A549 (cell line): ENCODE measurements around the gene CDC16.

Experiments used
- EP300 ChIP-seq, 2 experiments: fragments of >200 bp; sonication (Bioruptor Twin); formaldehyde crosslinking; IDR thresholded peaks; 2 replicates in 1 of 2; 3 replicates in 1 of 2; pipeline ENCODE4 v1.6.1; 2016 to 2017
- FOSB ChIP-seq: fragments of 250-450 bp; sonication (Bioruptor Pico); IDR thresholded peaks from 2 replicates; pipeline ENCODE4 v1.5.0; 2020; ENCODE audit warnings: mild to moderate bottlenecking, moderate library complexity
- MAFK ChIP-seq: fragments of 450-650 bp; IDR thresholded peaks from 2 replicates; pipeline ENCODE4 v1.6.1; 2014; ENCODE audit not compliant: partially characterized antibody
- MAX ChIP-seq: IDR thresholded peaks from 2 replicates; pipeline ENCODE4 v1.6.1; 2012
- MAZ ChIP-seq: fragments of 150-350 bp; IDR thresholded peaks from 2 replicates; pipeline ENCODE4 v1.6.1; 2014; ENCODE audit warnings: antibody characterized with exemption, low read depth, low read length, borderline replicate concordance
- POLR2A ChIP-seq: IDR thresholded peaks from 2 replicates; pipeline ENCODE4 v1.6.1; 2012; ENCODE audit warnings: mild to moderate bottlenecking, low read length
- RAD21 ChIP-seq, 2 experiments: fragments of >200 bp in 1 of 2; sonication (Bioruptor Twin) in 1 of 2; formaldehyde crosslinking in 1 of 2; IDR thresholded peaks in 1 of 2; conservative IDR thresholded peaks in 1 of 2; 2 replicates in 1 of 2; 3 replicates in 1 of 2; pipeline ENCODE4 v1.6.1; 2012 to 2018; ENCODE audit warnings: inconsistent platforms in 1 of 2
- REST ChIP-seq: fragments of 200-600 bp; sonication (generic); IDR thresholded peaks from 2 replicates; pipeline ENCODE4 v1.6.1; 2016; ENCODE audit warnings: antibody characterized with exemption, mild to moderate bottlenecking, moderate library complexity
- SMC3 ChIP-seq: fragments of >200 bp; sonication (Bioruptor Twin); formaldehyde crosslinking; IDR thresholded peaks from 3 replicates; pipeline ENCODE4 v1.6.1; 2018; ENCODE audit warnings: inconsistent platforms
- TF ChIP-seq, protein P1 (sequence below): fragments of >200 bp; sonication (Bioruptor Twin); formaldehyde crosslinking; IDR thresholded peaks from 3 replicates; pipeline ENCODE4 v1.5.1; 2016

DNA sequence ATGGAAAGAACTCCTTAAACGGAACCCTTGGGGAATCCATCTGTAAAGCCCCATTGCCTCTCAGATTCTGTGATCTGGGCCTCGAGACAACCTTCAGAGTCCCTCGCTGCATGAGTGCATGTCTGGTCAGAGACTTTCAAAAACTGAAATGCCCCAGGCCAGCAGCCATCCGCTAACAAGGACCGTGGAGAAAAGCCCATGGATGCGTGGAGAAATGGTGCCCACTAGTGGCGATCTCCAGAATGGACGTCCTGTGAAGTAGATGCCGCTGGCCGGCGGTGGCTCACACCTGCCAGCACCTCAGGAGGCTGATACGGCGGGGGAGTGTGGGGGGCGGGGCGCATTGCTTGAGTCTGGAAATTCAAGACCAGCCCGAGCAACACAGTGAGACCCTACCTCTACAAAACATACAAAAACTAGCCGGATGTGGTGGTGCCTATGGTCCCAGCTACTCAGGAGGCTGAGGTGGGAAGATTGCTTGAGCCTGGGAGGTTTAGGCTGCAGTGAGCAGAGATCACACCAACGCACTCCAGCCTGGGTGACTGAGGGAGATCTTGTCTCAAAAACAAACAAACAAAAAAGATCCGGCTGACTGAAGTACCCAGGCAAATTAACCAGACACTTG lies 7.9 kb upstream of the CDC16 start:
- no peak for TF ChIP-seq POLR2A
- TF ChIP-seq MAZ, result no peak
- TF ChIP-seq MAFK, result no peak
- TF ChIP-seq, protein P1, sequence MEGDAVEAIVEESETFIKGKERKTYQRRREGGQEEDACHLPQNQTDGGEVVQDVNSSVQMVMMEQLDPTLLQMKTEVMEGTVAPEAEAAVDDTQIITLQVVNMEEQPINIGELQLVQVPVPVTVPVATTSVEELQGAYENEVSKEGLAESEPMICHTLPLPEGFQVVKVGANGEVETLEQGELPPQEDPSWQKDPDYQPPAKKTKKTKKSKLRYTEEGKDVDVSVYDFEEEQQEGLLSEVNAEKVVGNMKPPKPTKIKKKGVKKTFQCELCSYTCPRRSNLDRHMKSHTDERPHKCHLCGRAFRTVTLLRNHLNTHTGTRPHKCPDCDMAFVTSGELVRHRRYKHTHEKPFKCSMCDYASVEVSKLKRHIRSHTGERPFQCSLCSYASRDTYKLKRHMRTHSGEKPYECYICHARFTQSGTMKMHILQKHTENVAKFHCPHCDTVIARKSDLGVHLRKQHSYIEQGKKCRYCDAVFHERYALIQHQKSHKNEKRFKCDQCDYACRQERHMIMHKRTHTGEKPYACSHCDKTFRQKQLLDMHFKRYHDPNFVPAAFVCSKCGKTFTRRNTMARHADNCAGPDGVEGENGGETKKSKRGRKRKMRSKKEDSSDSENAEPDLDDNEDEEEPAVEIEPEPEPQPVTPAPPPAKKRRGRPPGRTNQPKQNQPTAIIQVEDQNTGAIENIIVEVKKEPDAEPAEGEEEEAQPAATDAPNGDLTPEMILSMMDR, result peak; percentile 82
- TF ChIP-seq MAX, result 0 out of 2 replicates have a peak, but pooled peaks have one; percentile 23
- peak; percentile 92 for TF ChIP-seq SMC3
- TF ChIP-seq RAD21 (conservative IDR thresholded peaks at IDR 0.05 in 1 of 2, IDR thresholded peaks at IDR 0.05 in 1 of 2), result peak; percentile 96 to 98
- no peak for TF ChIP-seq REST
- TF ChIP-seq FOSB, result no peak
- TF ChIP-seq EP300 (IDR thresholded peaks at IDR 0.05), result no peak
